ENCODE results near the gene SNTB2. TPM values are rescaled to one million over a fixed set of nuclear protein-coding genes. Genes with fewer than 3 reads are reported as not detected.
"Not testable (repeated sequence)": the region's sequence is repeated elsewhere in the genome, so short reads cannot be mapped to it uniquely, and the experiment has no call there.

The SNTB2 gene
- total RNA-seq, 1 donor from 2014 or later, result 22.9 TPM

DNA sequence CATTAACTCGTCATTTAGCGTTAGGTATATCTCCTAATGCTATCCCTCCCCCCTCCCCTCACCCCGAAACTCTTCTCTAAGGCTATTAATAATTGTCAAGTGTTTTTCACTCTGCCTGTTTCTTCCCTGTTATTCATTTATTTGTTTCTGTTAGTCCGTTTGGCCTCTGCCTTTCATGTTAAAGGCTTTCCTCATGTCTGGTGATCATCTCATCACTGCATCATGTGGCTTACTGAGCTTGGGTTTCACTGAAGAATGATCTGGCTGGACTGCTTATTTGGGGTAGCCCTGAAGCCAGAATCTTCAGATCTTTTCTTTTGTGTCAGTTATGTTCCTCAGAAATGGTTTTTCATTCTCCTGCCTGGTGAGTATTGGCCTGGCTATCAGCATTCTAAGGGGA, 45.0 kb upstream of the SNTB2 start:
- Histone ChIP-seq H3K27me3 (no peaks in the 10 kb centered on the region), H3K9me3 (ENCODE audit: low read depth) (no peaks in the 10 kb centered on the region), H3K4me3 (no peak overlapping the region), H4K20me1 (ENCODE audit: low read depth) (peaks cover 4% of the 10 kb centered on the region), H3K4me1 (no peaks in the 10 kb centered on the region), H3K36me3 (peaks cover 4% of the 10 kb centered on the region), H3F3A (ENCODE audit: low read depth) (peaks cover 2% of the 10 kb centered on the region), H3K9ac (no peak overlapping the region), H2AFZ (replicated peaks) (no peak overlapping the region), H3K4me2 (no peak overlapping the region), H3K27ac (no peak overlapping the region), H3K79me2 (ENCODE audit: low read depth) (peaks cover 9% of the 10 kb centered on the region)
- no peak for TF ChIP-seq EZH2phosphoT487 (IDR thresholded peaks at IDR 0.05)
- TF ChIP-seq, protein P1, sequence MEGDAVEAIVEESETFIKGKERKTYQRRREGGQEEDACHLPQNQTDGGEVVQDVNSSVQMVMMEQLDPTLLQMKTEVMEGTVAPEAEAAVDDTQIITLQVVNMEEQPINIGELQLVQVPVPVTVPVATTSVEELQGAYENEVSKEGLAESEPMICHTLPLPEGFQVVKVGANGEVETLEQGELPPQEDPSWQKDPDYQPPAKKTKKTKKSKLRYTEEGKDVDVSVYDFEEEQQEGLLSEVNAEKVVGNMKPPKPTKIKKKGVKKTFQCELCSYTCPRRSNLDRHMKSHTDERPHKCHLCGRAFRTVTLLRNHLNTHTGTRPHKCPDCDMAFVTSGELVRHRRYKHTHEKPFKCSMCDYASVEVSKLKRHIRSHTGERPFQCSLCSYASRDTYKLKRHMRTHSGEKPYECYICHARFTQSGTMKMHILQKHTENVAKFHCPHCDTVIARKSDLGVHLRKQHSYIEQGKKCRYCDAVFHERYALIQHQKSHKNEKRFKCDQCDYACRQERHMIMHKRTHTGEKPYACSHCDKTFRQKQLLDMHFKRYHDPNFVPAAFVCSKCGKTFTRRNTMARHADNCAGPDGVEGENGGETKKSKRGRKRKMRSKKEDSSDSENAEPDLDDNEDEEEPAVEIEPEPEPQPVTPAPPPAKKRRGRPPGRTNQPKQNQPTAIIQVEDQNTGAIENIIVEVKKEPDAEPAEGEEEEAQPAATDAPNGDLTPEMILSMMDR (IDR thresholded peaks at IDR 0.05), result no peak
- Mint-ChIP-seq H3K4me3 (no peak overlapping the region), H3K27ac (no peak overlapping the region), H3K9me3 (no peaks in the 10 kb centered on the region), H3K36me3 (peaks cover 38% of the 10 kb centered on the region), H3K4me1 (no peaks in the 10 kb centered on the region), H3K27me3 (ENCODE audit: insufficient read depth, low read depth) (no peaks in the 10 kb centered on the region)
- no peak for DNase-seq (ENCODE audit: low spot score)

DNA sequence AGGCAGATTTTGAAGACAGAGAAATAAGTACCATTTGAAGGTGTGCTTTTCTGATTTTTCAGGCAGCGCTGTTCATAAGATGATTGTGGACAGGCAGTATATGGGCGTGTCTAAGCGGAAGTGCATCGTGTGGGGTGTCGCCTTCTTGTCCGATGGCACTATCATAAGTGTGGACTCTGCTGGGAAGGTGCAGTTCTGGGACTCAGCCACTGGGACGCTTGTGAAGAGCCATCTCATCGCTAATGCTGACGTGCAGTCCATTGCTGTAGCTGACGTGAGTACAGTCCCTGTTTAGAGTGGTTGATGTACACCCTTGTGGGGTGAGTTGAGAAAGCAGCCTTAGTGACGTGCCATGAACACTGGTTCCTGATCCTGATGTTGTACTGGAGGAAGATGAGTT, 43.8 kb upstream of the SNTB2 start:
- H3K4me3 Mint-ChIP-seq, result no peak overlapping the region
- peak; percentile 7 for DNase-seq (ENCODE audit: low spot score)
- Histone ChIP-seq H3K79me2 (ENCODE audit: low read depth) (no peaks in the 10 kb centered on the region), H3K4me1 (no peaks in the 10 kb centered on the region), H3K36me3 (no peaks in the 10 kb centered on the region), H3K4me2 (no peak overlapping the region), H3K9me3 (ENCODE audit: low read depth) (no peaks in the 10 kb centered on the region), H4K20me1 (ENCODE audit: low read depth) (peaks cover 4% of the 10 kb centered on the region), H3K27ac (no peak overlapping the region), H3K4me3 (no peak overlapping the region), H3F3A (ENCODE audit: low read depth) (peaks cover 2% of the 10 kb centered on the region), H3K9ac (no peak overlapping the region), H3K27me3 (no peaks in the 10 kb centered on the region), H2AFZ (replicated peaks) (no peak overlapping the region)
- H3K9me3 Mint-ChIP-seq, result no peaks in the 10 kb centered on the region
- no peak for TF ChIP-seq EZH2phosphoT487 (IDR thresholded peaks at IDR 0.05)
- TF ChIP-seq, protein P1 (IDR thresholded peaks at IDR 0.05), result no peak
- no peak for TF ChIP-seq EZH2 (IDR thresholded peaks at IDR 0.05)
- no peaks in the 10 kb centered on the region for H3K27me3 Mint-ChIP-seq (ENCODE audit: insufficient read depth, low read depth)
- H3K4me1 Mint-ChIP-seq, result no peaks in the 10 kb centered on the region
- H3K36me3 Mint-ChIP-seq, result peaks cover 36% of the 10 kb centered on the region
- no peak overlapping the region for H3K27ac Mint-ChIP-seq

GRCh38 chr16:69145658-69146057, 41.3 kb upstream of the SNTB2 start:
- no peak for DNase-seq (ENCODE audit: low spot score)
- H3K4me1 Mint-ChIP-seq, result no peaks in the 10 kb centered on the region
- no peaks in the 10 kb centered on the region for H3K4me1 ChIP-seq
- H3K4me3 ChIP-seq, result no peak overlapping the region
- H3K27ac Mint-ChIP-seq, result no peak overlapping the region
- no peaks in the 10 kb centered on the region for H4K20me1 ChIP-seq (ENCODE audit: low read depth)
- H3K36me3 Mint-ChIP-seq, result peaks cover 26% of the 10 kb centered on the region
- no peaks in the 10 kb centered on the region for H3K9me3 Mint-ChIP-seq
- H3K27me3 Mint-ChIP-seq (ENCODE audit: insufficient read depth, low read depth), result no peaks in the 10 kb centered on the region
- H3K27me3 ChIP-seq, result no peaks in the 10 kb centered on the region
- no peak overlapping the region for H3K4me3 Mint-ChIP-seq
- H3K9ac ChIP-seq, result no peak overlapping the region
- no peak overlapping the region for H2AFZ ChIP-seq (replicated peaks)
- peaks cover 9% of the 10 kb centered on the region for H3F3A ChIP-seq (ENCODE audit: low read depth)
- H3K4me2 ChIP-seq, result no peak overlapping the region
- no peaks in the 10 kb centered on the region for H3K79me2 ChIP-seq (ENCODE audit: low read depth)
- no peak for TF ChIP-seq EZH2 (IDR thresholded peaks at IDR 0.05)
- no peak overlapping the region for H3K27ac ChIP-seq
- H3K36me3 ChIP-seq, result no peaks in the 10 kb centered on the region
- no peaks in the 10 kb centered on the region for H3K9me3 ChIP-seq (ENCODE audit: low read depth)

GRCh38 chr16:69149621-69150020, 37.3 kb upstream of the SNTB2 start:
- H3K4me2 ChIP-seq; H3K27me3 ChIP-seq; H3F3A ChIP-seq (ENCODE audit: low read depth); H3K27ac ChIP-seq; H3K4me3 Mint-ChIP-seq; H3K9me3 Mint-ChIP-seq; DNase-seq (ENCODE audit: low spot score); H3K4me1 ChIP-seq; H4K20me1 ChIP-seq (ENCODE audit: low read depth); H3K4me3 ChIP-seq; H3K9me3 ChIP-seq (ENCODE audit: low read depth); H3K27ac Mint-ChIP-seq; H3K79me2 ChIP-seq (ENCODE audit: low read depth); H3K9ac ChIP-seq; H3K27me3 Mint-ChIP-seq (ENCODE audit: insufficient read depth, low read depth); H2AFZ ChIP-seq (replicated peaks); H3K4me1 Mint-ChIP-seq: not testable (repeated sequence)
- H3K36me3 ChIP-seq, result peaks cover 16% of the 10 kb centered on the region
- H3K36me3 Mint-ChIP-seq, result peaks cover 19% of the 10 kb centered on the region
